HCT116 (cell line): Measurements from ENCODE around the gene FGF22. TPM values are rescaled to one million over a fixed set of nuclear protein-coding genes. Genes with fewer than 3 reads are reported as not detected.
A peak's percentile ranks its signal among the peaks of the same experiment; 100 is the strongest.

Experiments
- ATAC-seq: fragments of 200-7000 bp; cut with Tn5 transposase; 2 replicates; pipeline ENCODE4 v1.9.1; 2020; ENCODE audit warnings: mild to moderate bottlenecking, moderate library complexity
- BruUV-seq: library from RNA; stranded (reverse); fragments of 400-500 nt; replicated peaks from 2 replicates; lab custom pipeline; 2021; lab: Mats Ljungman, UMichigan
- CTCF ChIA-PET: fragments of 300-600 bp; sonication (Branson Sonifier 250); formaldehyde crosslinking; loops from one replicate; lab custom pipeline; 2021; ENCODE audit warnings: antibody characterized with exemption; lab: Charles Lee
- POLR2A ChIA-PET: fragments of 300-600, 350-600 bp; sonication (Branson Sonifier 250); formaldehyde crosslinking; loops from one replicate; lab custom pipeline; 2021; ENCODE audit warnings: antibody characterized with exemption; lab: Charles Lee
- RAD21 ChIA-PET, 2 experiments: fragments of 300-600 bp; sonication (Branson Sonifier 250); formaldehyde crosslinking; loops; one replicate each; lab custom pipeline; 2023; ENCODE audit warnings: low total read pairs in 2 of 2; ENCODE audit not compliant: uncharacterized antibody in 2 of 2, unreplicated experiment in 2 of 2, low non-redundant PET in 1 of 2; lab: Charles Lee
- DNase-seq: peaks from one replicate; pipeline ENCODE4 v3.0.0-alpha.2; 2010; ENCODE audit warnings: low read depth, low spot score
- H2AFZ ChIP-seq: fragments of 200-600 bp; shearing (Covaris generic), sonication (generic); 2 replicates; pipeline ENCODE4 v1.6.1; 2017; ENCODE audit warnings: low read depth, mixed run types, mixed read lengths, antibody characterized with exemption, low read length; ENCODE audit not compliant: poor library complexity, severe bottlenecking
- H3K27ac ChIP-seq: 2 replicates; pipeline ENCODE4 v1.5.1; 2012; ENCODE audit warnings: low read depth, low read length
- H3K27me3 ChIP-seq: fragments of 200-600 bp; sonication (generic); 2 replicates; pipeline ENCODE4 v1.6.1; 2016; ENCODE audit warnings: mixed run types, low read length, mixed read lengths; ENCODE audit not compliant: insufficient read depth
- H3K36me3 ChIP-seq, 2 experiments: fragments of 200-500 bp in 1 of 2; fragments of 200-600 bp in 1 of 2; sonication (Bioruptor generic) in 1 of 2; sonication (generic) in 1 of 2; 2 replicates each; pipeline versions ENCODE4 v1.5.1 to v1.6.1; 2014 to 2016; ENCODE audit warnings: low read length in 2 of 2, inconsistent platforms in 1 of 2, mixed read lengths in 1 of 2, mixed run types in 1 of 2; ENCODE audit not compliant: insufficient read depth in 2 of 2, control insufficient read depth in 1 of 2
- H3K4me1 ChIP-seq, 2 experiments: fragments of 200-600 bp in 1 of 2; sonication (generic) in 1 of 2; 2 replicates each; pipeline versions ENCODE4 v1.5.1 to v1.6.1; 2012 to 2017; ENCODE audit warnings: low read length in 2 of 2, inconsistent platforms in 1 of 2, mild to moderate bottlenecking in 1 of 2, mixed read lengths in 1 of 2, mixed run types in 1 of 2, moderate library complexity in 1 of 2; ENCODE audit not compliant: insufficient read depth in 2 of 2, control insufficient read depth in 1 of 2
- H3K4me2 ChIP-seq: fragments of 200-600 bp; sonication (generic); 2 replicates; pipeline ENCODE4 v1.6.1; 2017; ENCODE audit warnings: mixed run types, low read length, mixed read lengths
- H3K4me3 ChIP-seq, 2 experiments: fragments of 200-600 bp in 1 of 2; sonication (generic) in 1 of 2; replicated peaks in 1 of 2; 2 replicates each; pipeline ENCODE4 v1.5.1; 2011 to 2016; ENCODE audit warnings: low read length in 2 of 2, control low read depth in 1 of 2, low read depth in 1 of 2, mild to moderate bottlenecking in 1 of 2, mixed read lengths in 1 of 2, mixed run types in 1 of 2
- H3K79me2 ChIP-seq: fragments of 200-600 bp; sonication (generic); 2 replicates; pipeline ENCODE4 v1.6.1; 2017; ENCODE audit warnings: mild to moderate bottlenecking, mixed run types, low read length, moderate library complexity, mixed read lengths; ENCODE audit not compliant: insufficient read depth
- H3K9ac ChIP-seq: fragments of 200-600 bp; sonication (generic); 2 replicates; pipeline ENCODE4 v1.6.1; 2016; ENCODE audit warnings: low read length, mixed read lengths
- H3K9me2 ChIP-seq: fragments of 200-600 bp; sonication (generic), shearing (Covaris generic); 2 replicates; pipeline ENCODE4 v1.6.1; 2017; ENCODE audit warnings: mixed run types, mild to moderate bottlenecking, moderate library complexity; ENCODE audit not compliant: insufficient read depth
- H3K9me3 ChIP-seq, 2 experiments: fragments of 200-500 bp in 1 of 2; fragments of 200-600 bp in 1 of 2; sonication (Bioruptor generic) in 1 of 2; sonication (generic) in 1 of 2; 2 replicates each; pipeline ENCODE4 v1.6.1; 2014 to 2017; ENCODE audit warnings: low read length in 2 of 2, mixed read lengths in 2 of 2, inconsistent platforms in 1 of 2, low read depth in 1 of 2, mild to moderate bottlenecking in 1 of 2, mixed run types in 1 of 2, moderate library complexity in 1 of 2; ENCODE audit not compliant: control insufficient read depth in 1 of 2, insufficient read depth in 1 of 2
- H4K20me1 ChIP-seq: fragments of 200-600 bp; sonication (generic), shearing (Covaris generic); 2 replicates; pipeline ENCODE4 v1.6.1; 2017; ENCODE audit warnings: mixed run types, mild to moderate bottlenecking, moderate library complexity; ENCODE audit not compliant: insufficient read depth
- POLR2A ChIP-seq: IDR thresholded peaks from 2 replicates; pipeline ENCODE4 v1.7.0; 2011; ENCODE audit warnings: borderline replicate concordance; ENCODE audit not compliant: insufficient read depth, insufficient read length; ENCODE audit errors: extremely low read depth
- POLR2AphosphoS5 ChIP-seq: IDR thresholded peaks from 2 replicates; pipeline ENCODE4 v1.6.1; 2011; ENCODE audit warnings: mild to moderate bottlenecking, low read depth, low read length, moderate library complexity
- RAD21 ChIP-seq: IDR thresholded peaks from 2 replicates; pipeline ENCODE4 v1.6.1; 2012; ENCODE audit warnings: low read depth, mild to moderate bottlenecking
- TCF7L2 ChIP-seq: IDR thresholded peaks from 2 replicates; pipeline ENCODE4 v1.7.0; 2011; ENCODE audit warnings: borderline replicate concordance, inconsistent platforms; ENCODE audit not compliant: insufficient read depth, insufficient read length; ENCODE audit errors: extremely low read depth
- ZFX ChIP-seq: fragments of 450-650 bp; IDR thresholded peaks from 2 replicates; pipeline ENCODE4 v1.6.1; 2017
- intact Hi-C: fragments of 100-400 bp; cut with micrococcal nuclease; formaldehyde crosslinking; loops from 2 replicates; pipeline ENCODE4 v1.10.0; 2022
- total RNA-seq: library from RNA; stranded (reverse); gene quantifications from one replicate; pipeline ENCODE4 v1.2.1, GENCODE V29; 2021; ENCODE audit not compliant: unreplicated experiment
- TF ChIP-seq, protein P1 (sequence below): IDR thresholded peaks from 2 replicates; pipeline ENCODE4 v1.6.1; 2011; ENCODE audit warnings: mild to moderate bottlenecking, low read length, moderate library complexity; ENCODE audit not compliant: insufficient replicate concordance; ENCODE audit errors: extremely low read depth
- TF ChIP-seq, protein P2 (sequence below), 3 experiments: fragments of 200-600 bp in 1 of 3; sonication (generic) in 1 of 3; IDR thresholded peaks in 2 of 3; conservative IDR thresholded peaks in 1 of 3; 2 replicates each; pipeline ENCODE4 v1.5.1; 2012 to 2017; ENCODE audit warnings: low read depth in 2 of 3, low read length in 2 of 3, antibody characterized with exemption in 1 of 3, borderline replicate concordance in 1 of 3, control low read depth in 1 of 3, mild to moderate bottlenecking in 1 of 3, mixed read lengths in 1 of 3, mixed run types in 1 of 3, moderate library complexity in 1 of 3; ENCODE audit not compliant: insufficient read depth in 1 of 3

FGF22 gene
- total RNA-seq, 1 experiment from 2014 or later, result 1.5 TPM

DNA sequence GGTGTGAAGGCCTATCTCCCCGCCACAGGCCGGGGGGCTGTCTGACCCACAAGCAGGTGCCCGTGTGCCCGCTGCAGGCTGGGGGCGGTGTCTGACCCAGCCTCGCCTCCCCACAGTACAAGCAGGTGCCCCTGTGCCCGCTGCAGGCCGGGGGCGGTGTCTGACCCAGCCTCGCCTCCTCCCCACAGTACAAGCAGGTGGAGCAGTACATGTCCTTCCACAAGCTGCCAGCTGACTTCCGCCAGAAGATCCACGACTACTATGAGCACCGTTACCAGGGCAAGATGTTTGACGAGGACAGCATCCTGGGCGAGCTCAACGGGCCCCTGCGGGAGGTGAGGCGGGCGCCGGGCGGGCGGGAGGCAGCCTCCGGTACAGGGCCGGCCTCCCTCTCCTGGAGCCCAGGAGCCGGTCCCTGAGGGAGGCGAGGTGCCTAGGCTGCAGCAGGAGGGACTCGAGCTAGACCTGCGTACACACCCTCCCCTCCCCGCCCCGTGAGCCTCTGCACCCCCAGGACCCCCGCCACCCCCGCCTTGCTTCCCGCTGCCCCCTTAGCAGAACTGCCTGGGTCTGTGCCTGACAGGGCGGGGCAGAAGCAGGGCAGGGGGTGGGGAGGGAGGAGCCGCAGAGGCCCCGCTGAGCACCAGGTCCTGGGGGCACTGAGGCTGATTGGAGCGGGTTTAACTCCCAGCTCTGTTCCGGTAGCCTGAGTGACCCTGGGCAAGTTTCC is 29.4 kb upstream of the FGF22 start (continued):
- TF ChIP-seq, protein P1, sequence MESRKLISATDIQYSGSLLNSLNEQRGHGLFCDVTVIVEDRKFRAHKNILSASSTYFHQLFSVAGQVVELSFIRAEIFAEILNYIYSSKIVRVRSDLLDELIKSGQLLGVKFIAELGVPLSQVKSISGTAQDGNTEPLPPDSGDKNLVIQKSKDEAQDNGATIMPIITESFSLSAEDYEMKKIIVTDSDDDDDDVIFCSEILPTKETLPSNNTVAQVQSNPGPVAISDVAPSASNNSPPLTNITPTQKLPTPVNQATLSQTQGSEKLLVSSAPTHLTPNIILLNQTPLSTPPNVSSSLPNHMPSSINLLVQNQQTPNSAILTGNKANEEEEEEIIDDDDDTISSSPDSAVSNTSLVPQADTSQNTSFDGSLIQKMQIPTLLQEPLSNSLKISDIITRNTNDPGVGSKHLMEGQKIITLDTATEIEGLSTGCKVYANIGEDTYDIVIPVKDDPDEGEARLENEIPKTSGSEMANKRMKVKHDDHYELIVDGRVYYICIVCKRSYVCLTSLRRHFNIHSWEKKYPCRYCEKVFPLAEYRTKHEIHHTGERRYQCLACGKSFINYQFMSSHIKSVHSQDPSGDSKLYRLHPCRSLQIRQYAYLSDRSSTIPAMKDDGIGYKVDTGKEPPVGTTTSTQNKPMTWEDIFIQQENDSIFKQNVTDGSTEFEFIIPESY, result no peak
- TF ChIP-seq POLR2A, result no peak
- TF ChIP-seq, protein P2, sequence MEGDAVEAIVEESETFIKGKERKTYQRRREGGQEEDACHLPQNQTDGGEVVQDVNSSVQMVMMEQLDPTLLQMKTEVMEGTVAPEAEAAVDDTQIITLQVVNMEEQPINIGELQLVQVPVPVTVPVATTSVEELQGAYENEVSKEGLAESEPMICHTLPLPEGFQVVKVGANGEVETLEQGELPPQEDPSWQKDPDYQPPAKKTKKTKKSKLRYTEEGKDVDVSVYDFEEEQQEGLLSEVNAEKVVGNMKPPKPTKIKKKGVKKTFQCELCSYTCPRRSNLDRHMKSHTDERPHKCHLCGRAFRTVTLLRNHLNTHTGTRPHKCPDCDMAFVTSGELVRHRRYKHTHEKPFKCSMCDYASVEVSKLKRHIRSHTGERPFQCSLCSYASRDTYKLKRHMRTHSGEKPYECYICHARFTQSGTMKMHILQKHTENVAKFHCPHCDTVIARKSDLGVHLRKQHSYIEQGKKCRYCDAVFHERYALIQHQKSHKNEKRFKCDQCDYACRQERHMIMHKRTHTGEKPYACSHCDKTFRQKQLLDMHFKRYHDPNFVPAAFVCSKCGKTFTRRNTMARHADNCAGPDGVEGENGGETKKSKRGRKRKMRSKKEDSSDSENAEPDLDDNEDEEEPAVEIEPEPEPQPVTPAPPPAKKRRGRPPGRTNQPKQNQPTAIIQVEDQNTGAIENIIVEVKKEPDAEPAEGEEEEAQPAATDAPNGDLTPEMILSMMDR (IDR thresholded peaks at IDR 0.05 in 2 of 3, conservative IDR thresholded peaks at IDR 0.05 in 1 of 3; ENCODE audit: borderline replicate concordance in 1 of 3, insufficient read depth in 1 of 3, low read depth in 2 of 3, low read length in 2 of 3), result no peak
- TF ChIP-seq RAD21, result no peak

DNA sequence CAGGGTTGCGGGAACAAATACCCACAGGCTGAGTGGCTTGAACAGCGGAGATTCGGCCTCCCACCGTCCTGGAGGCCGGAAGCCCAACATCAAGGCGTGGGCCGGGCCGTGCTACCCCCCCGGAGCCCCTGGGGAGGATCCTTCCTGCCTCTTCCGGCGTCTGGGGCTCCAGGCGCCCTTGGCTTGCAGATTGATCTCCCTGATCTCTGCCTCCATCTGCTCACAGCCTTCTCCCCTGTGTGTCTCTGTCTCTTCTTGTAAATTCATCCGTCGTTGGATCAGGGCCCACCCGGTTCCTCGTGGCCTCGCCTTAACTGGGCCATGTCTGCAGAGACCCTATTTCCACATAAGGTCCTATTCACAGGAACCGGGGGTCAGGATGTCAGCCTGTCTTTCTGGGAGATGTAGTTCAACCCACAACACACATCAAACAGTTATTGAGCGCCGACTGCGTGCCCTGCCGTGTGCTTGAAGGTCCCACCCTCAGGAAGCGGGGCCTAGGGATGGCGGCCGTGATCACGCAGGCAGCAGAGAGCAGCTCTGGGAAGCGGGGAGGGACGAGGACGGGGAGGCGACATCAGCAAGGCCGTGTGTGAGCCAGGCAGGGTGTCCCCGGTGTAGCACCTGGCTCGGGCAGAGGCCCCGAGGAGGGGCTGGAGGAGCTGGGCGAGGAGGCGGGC is 28.7 kb upstream of the FGF22 start:
- peak; percentile 48; the same call in 1 of the 2 replicates for TF ChIP-seq ZFX
- no peak for TF ChIP-seq POLR2AphosphoS5
- peak; percentile 92 for TF ChIP-seq TCF7L2
- DNase-seq (no peak), ATAC-seq (no peak)
- H3K4me2 ChIP-seq, result no peak overlapping the region
- no peaks in the 10 kb centered on the region for H3K79me2 ChIP-seq
- intact Hi-C loops, result no loop called here
- no TSS peak for BruUV-seq
- no peak overlapping the region for H3K27ac ChIP-seq
- ChIA-PET CTCF (no interaction called here), RAD21 (no interaction called here), POLR2A (no interaction called here)
- H2AFZ ChIP-seq, result no peak overlapping the region
- H3K36me3 ChIP-seq, result peaks cover 0 to 6% of the 10 kb centered on the region in 2 experiments; a peak in 1 of 4 replicates
- H3K9ac ChIP-seq, result no peak overlapping the region
- H3K9me3 ChIP-seq, result no peaks in the 10 kb centered on the region
- H4K20me1 ChIP-seq, result no peaks in the 10 kb centered on the region
- H3K27me3 ChIP-seq, result no peaks in the 10 kb centered on the region
- peaks cover 8 to 11% of the 10 kb centered on the region in 2 experiments; a peak in 3 of 4 replicates for H3K4me1 ChIP-seq
- H3K4me3 ChIP-seq, result no peak overlapping the region
- no peaks in the 10 kb centered on the region for H3K9me2 ChIP-seq
